Ovary (tissue), 9 donors: ENCODE data around the gene SETBP1. TPM values are rescaled to one million over a fixed set of nuclear protein-coding genes. Genes with fewer than 3 reads are reported as not detected.

Experiments used
- DNase-seq, 5 donors: peaks; one replicate each; pipeline ENCODE4 v3.0.0-alpha.2; 2019 to 2020
- H3K27ac ChIP-seq, 2 donors: fragments of 200-600 bp; one replicate each; pipeline versions ENCODE4 v1.5.1 to v1.8.0; 2019 to 2022
- H3K27me3 ChIP-seq: fragments of 200-600 bp; one replicate; pipeline ENCODE4 v1.8.0; 2022
- H3K36me3 ChIP-seq: fragments of 200-600 bp; sonication (generic); one replicate; pipeline ENCODE4 v1.5.1; 2019
- H3K4me1 ChIP-seq: one replicate; pipeline ENCODE4 v1.8.1; 2013; ENCODE audit warnings: mild to moderate bottlenecking, moderate library complexity; ENCODE audit not compliant: insufficient read depth
- H3K4me3 ChIP-seq: fragments of 200-600 bp; sonication (generic); one replicate; pipeline ENCODE4 v1.5.1; 2017
- H3K9me3 ChIP-seq, 2 donors: fragments of 200-600 bp in 1 of 2; sonication (generic) in 1 of 2; one replicate each; pipeline versions ENCODE4 v1.5.1 to v1.8.1; 2013 to 2019; ENCODE audit warnings: mild to moderate bottlenecking in 1 of 2, moderate library complexity in 1 of 2
- EP300 ChIP-seq: sonication (generic); formaldehyde crosslinking; IDR thresholded peaks from one replicate; pipeline ENCODE4 v1.6.1; 2017; ENCODE audit warnings: antibody characterized with exemption
- POLR2A ChIP-seq: fragments of 450-650 bp; IDR thresholded peaks from one replicate; pipeline ENCODE4 v1.6.1; 2017; ENCODE audit warnings: antibody characterized with exemption, mild to moderate bottlenecking, moderate library complexity
- WGBS, 3 donors: extraction: QIAGEN DNeasy Blood & Tissue Kit in 1 of 3; methylation state at CpG; one replicate each; pipeline versions ENCODE4 v1.1.5 to v1.1.7; 2013 to 2017; 5-methylcytosine and 5-hydroxymethylcytosine counted together
- intact Hi-C, 4 donors: fragments of 100-400 bp; cut with DNase I; formaldehyde crosslinking; loops; one replicate each; pipeline versions ENCODE4 v1.11.0 to v1.15.1; 2022 to 2023
- polyA plus RNA-seq, 2 donors: library from polyadenylated mRNA; stranded (reverse); fragments of 200-250 nt in 1 of 2; fragments of 350-450 nt in 1 of 2; fragmentation: Illumina TruSeq in 1 of 2; extraction: RNeasy Lipid Tissue Mini Kit (QIAGEN cat#74804) in 1 of 2; gene quantifications; one replicate each; pipeline ENCODE4 v1.2.3, GENCODE V29; 2013 to 2014
- total RNA-seq, 7 donors: library from RNA; depleted of rRNA in 2 of 7; stranded (reverse); fragments of >200 nt in 2 of 7; fragmentation: NEBNext Ultra II Directional in 3 of 7; extraction: Animal tissue kit (Norgen Biotek cat#: 25700) in 3 of 7; gene quantifications; one replicate each; pipeline versions ENCODE4 v1.1.0 to v1.2.4, GENCODE V29; 2016 to 2023
- TF ChIP-seq, protein P1 (sequence below), 3 donors: fragments of 450-650 bp in 2 of 3; fragments of 200-600 bp in 1 of 3; IDR thresholded peaks; one replicate each; pipeline versions ENCODE4 v1.5.1 to v1.8.0; 2016 to 2022; ENCODE audit warnings: antibody characterized with exemption in 3 of 3, mild to moderate bottlenecking in 1 of 3
- donor health status: DM: no; HTN: no; CAD: no; lungs with moderate emphysema.
- donor health status: DM: no; HTN: no; CAD: no.
- donor health status: Bipolar disorder and iron deficiency.
- donor health status: DM: yes; HTN: yes; CAD: no.
- donor health status: DM: no; HTN: no; CAD: no.
- donor health status: DM: yes; HTN: yes; CAD: no.

SETBP1 gene
- total and polyA plus RNA-seq, 9 donors, result 7.8 to 53.7 (median 28.4) TPM

GRCh38 chr18:44897816-44898215, 217.1 kb downstream of the SETBP1 start:
- no peak for DNase-seq
- peaks cover 1% of the 10 kb centered on the region for H3K4me1 ChIP-seq
- H3K27ac ChIP-seq, result no peak overlapping the region
- no peaks in the 10 kb centered on the region for H3K36me3 ChIP-seq
- no peaks in the 10 kb centered on the region for H3K27me3 ChIP-seq
- no peak overlapping the region for H3K4me3 ChIP-seq
- no peak for TF ChIP-seq EP300
- TF ChIP-seq POLR2A, result no peak
- TF ChIP-seq, protein P1, sequence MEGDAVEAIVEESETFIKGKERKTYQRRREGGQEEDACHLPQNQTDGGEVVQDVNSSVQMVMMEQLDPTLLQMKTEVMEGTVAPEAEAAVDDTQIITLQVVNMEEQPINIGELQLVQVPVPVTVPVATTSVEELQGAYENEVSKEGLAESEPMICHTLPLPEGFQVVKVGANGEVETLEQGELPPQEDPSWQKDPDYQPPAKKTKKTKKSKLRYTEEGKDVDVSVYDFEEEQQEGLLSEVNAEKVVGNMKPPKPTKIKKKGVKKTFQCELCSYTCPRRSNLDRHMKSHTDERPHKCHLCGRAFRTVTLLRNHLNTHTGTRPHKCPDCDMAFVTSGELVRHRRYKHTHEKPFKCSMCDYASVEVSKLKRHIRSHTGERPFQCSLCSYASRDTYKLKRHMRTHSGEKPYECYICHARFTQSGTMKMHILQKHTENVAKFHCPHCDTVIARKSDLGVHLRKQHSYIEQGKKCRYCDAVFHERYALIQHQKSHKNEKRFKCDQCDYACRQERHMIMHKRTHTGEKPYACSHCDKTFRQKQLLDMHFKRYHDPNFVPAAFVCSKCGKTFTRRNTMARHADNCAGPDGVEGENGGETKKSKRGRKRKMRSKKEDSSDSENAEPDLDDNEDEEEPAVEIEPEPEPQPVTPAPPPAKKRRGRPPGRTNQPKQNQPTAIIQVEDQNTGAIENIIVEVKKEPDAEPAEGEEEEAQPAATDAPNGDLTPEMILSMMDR (IDR thresholded peaks at IDR 0.05), result no peak
- intact Hi-C loops, result no loop called here
- no peaks in the 10 kb centered on the region for H3K9me3 ChIP-seq

DNA sequence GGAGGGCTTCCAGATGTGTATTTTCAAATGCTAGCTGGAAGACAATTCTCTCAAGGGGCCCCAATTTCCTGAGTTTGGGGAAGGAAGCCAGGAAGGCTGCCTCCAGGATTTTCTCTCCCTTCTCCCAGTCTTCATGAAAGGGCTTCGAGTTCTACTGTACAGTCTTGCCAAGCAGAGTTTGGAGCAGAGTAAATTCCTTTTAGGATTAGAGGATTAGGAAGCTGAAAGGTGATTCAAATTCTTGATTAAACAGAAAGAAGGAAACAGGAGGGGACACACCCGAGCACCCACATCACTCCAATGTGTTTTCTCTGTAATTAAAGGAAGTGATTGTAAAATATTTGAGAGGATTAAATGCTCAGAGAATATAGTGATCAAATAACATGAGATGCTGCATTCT, 217.8 kb downstream of the SETBP1 start:
- 53 to 79% (median 73%) methylated on average over 2 of the region's 2 CpGs for WGBS, 3 donors
- no peak overlapping the region for H3K4me3 ChIP-seq
- H3K4me1 ChIP-seq, result peaks cover 1% of the 10 kb centered on the region
- intact Hi-C loops, result no loop called here
- no peak overlapping the region for H3K27ac ChIP-seq
- TF ChIP-seq EP300 (no peak), POLR2A (no peak)
- TF ChIP-seq, protein P1 (IDR thresholded peaks at IDR 0.05), result no peak
- H3K36me3 ChIP-seq, result no peaks in the 10 kb centered on the region
- DNase-seq, result no peak
- no peaks in the 10 kb centered on the region for H3K9me3 ChIP-seq
- no peaks in the 10 kb centered on the region for H3K27me3 ChIP-seq

- no peak overlapping the region for H3K27ac ChIP-seq
- no peak for DNase-seq
- no peak overlapping the region for H3K4me3 ChIP-seq
- TF ChIP-seq EP300 (no peak), POLR2A (no peak)
- TF ChIP-seq, protein P1 (IDR thresholded peaks at IDR 0.05), result no peak
- intact Hi-C loops, result no loop called here
- H3K4me1 ChIP-seq, result no peaks in the 10 kb centered on the region
- no peaks in the 10 kb centered on the region for H3K9me3 ChIP-seq
- no peaks in the 10 kb centered on the region for H3K27me3 ChIP-seq
- H3K36me3 ChIP-seq, result no peaks in the 10 kb centered on the region
Measured at GRCh38 chr18:44899832-44900231, 219.1 kb downstream of the SETBP1 start.

- H3K4me3 ChIP-seq, result no peak overlapping the region
- H3K27ac ChIP-seq, result no peak overlapping the region
- no peaks in the 10 kb centered on the region for H3K36me3 ChIP-seq
- no peaks in the 10 kb centered on the region for H3K27me3 ChIP-seq
- no peaks in the 10 kb centered on the region for H3K9me3 ChIP-seq
- DNase-seq, result no peak
- H3K4me1 ChIP-seq, result no peaks in the 10 kb centered on the region
- WGBS, 3 donors, result 83 to 86% (median 85%) methylated on average over 3 of the region's 3 CpGs
- TF ChIP-seq POLR2A (no peak), EP300 (no peak)
- TF ChIP-seq, protein P1 (IDR thresholded peaks at IDR 0.05), result no peak
- intact Hi-C loops, result no loop called here
Measured at GRCh38 chr18:44900627-44901026, 219.9 kb downstream of the SETBP1 start.

GRCh38 chr18:44901283-44901682, 220.6 kb downstream of the SETBP1 start:
- DNase-seq, result no peak
- Histone ChIP-seq H3K4me3 (no peak overlapping the region), H3K27me3 (no peaks in the 10 kb centered on the region), H3K36me3 (no peaks in the 10 kb centered on the region), H3K27ac (no peak overlapping the region), H3K9me3 (no peaks in the 10 kb centered on the region), H3K4me1 (no peaks in the 10 kb centered on the region)
- intact Hi-C loops, result no loop called here
- TF ChIP-seq, protein P1 (IDR thresholded peaks at IDR 0.05), result no peak
- no peak for TF ChIP-seq POLR2A
- WGBS, 3 donors, result 93 to 96% (median 96%) methylated on average over 2 of the region's 2 CpGs
